Smooth muscle cell (in vitro differentiated cells): ENCODE measurements around the gene CARNS1. TPM values are rescaled to one million over a fixed set of nuclear protein-coding genes. Genes with fewer than 3 reads are reported as not detected.

ENCODE experiments used
- DNase-seq: peaks from one replicate; lab custom pipeline; 2025; ENCODE audit not compliant: unreplicated experiment; lab: John Stamatoyannopoulos, UW
- H2AFZ ChIP-seq: fragments of 200-600 bp; sonication (generic); 2 replicates; pipeline ENCODE4 v1.6.0; 2016; ENCODE audit warnings: antibody characterized with exemption, low read depth, mild to moderate bottlenecking
- H3F3A ChIP-seq: fragments of 200-600 bp; sonication (generic); 2 replicates; pipeline ENCODE4 v1.6.0; 2017; ENCODE audit warnings: antibody characterized with exemption, low read depth
- H3K27ac ChIP-seq: fragments of 200-600 bp; sonication (generic); 2 replicates; pipeline ENCODE4 v1.5.1; 2016; ENCODE audit warnings: low read depth, mild to moderate bottlenecking
- H3K27me3 ChIP-seq: fragments of 200-600 bp; sonication (generic); 2 replicates; pipeline ENCODE4 v1.6.1; 2016; ENCODE audit warnings: low read depth, mild to moderate bottlenecking
- H3K36me3 ChIP-seq: fragments of 200-600 bp; sonication (generic); 2 replicates; pipeline ENCODE4 v1.5.1; 2016; ENCODE audit warnings: low read depth
- H3K4me1 ChIP-seq: fragments of 200-600 bp; sonication (generic); 2 replicates; pipeline ENCODE4 v1.5.1; 2016; ENCODE audit warnings: low read depth
- H3K4me2 ChIP-seq: fragments of 200-600 bp; sonication (generic); 2 replicates; pipeline ENCODE4 v1.6.0; 2016; ENCODE audit warnings: mild to moderate bottlenecking
- H3K4me3 ChIP-seq: fragments of 200-600 bp; sonication (generic); 2 replicates; pipeline ENCODE4 v1.5.1; 2016; ENCODE audit warnings: mild to moderate bottlenecking
- H3K79me2 ChIP-seq: fragments of 200-600 bp; sonication (generic); 2 replicates; pipeline ENCODE4 v1.6.0; 2016; ENCODE audit warnings: low read depth, mild to moderate bottlenecking
- H3K9ac ChIP-seq: fragments of 200-600 bp; sonication (generic); 2 replicates; pipeline ENCODE4 v1.6.0; 2016; ENCODE audit warnings: low read depth
- H3K9me3 ChIP-seq: fragments of 200-600 bp; sonication (generic); replicated peaks from 2 replicates; pipeline ENCODE4 v1.5.1; 2016; ENCODE audit warnings: low read depth
- H4K20me1 ChIP-seq: fragments of 200-600 bp; sonication (generic); 2 replicates; pipeline ENCODE4 v1.6.0; 2016; ENCODE audit warnings: low read depth
- WGBS: methylation state at CpG from one replicate; pipeline ENCODE4 v1.1.7; 2016; ENCODE audit warnings: low lambda C conversion rate; 5-methylcytosine and 5-hydroxymethylcytosine counted together
- polyA plus RNA-seq: library from polyadenylated mRNA; unstranded; fragments of >200 nt; fragmentation: Nextera tagmentation; extraction: Ambion mirVana; gene quantifications from 2 replicates; pipeline ENCODE4 v1.2.1, GENCODE V29; 2016
- total RNA-seq: library from RNA; depleted of rRNA; stranded (reverse); fragments of >200 nt; gene quantifications from 2 replicates; pipeline ENCODE4 v1.2.3, GENCODE V29; 2014
- TF ChIP-seq, protein P1 (sequence below): fragments of 200-600 bp; sonication (generic); IDR thresholded peaks from 2 replicates; pipeline ENCODE4 v1.5.1; 2017; ENCODE audit warnings: borderline replicate concordance, mild to moderate bottlenecking, antibody characterized with exemption; ENCODE audit not compliant: insufficient read depth, poor library complexity, severe bottlenecking

Gene CARNS1
- total and polyA plus RNA-seq, 2 experiments from 2014 or later: 0.36 to 1.7 TPM

DNA sequence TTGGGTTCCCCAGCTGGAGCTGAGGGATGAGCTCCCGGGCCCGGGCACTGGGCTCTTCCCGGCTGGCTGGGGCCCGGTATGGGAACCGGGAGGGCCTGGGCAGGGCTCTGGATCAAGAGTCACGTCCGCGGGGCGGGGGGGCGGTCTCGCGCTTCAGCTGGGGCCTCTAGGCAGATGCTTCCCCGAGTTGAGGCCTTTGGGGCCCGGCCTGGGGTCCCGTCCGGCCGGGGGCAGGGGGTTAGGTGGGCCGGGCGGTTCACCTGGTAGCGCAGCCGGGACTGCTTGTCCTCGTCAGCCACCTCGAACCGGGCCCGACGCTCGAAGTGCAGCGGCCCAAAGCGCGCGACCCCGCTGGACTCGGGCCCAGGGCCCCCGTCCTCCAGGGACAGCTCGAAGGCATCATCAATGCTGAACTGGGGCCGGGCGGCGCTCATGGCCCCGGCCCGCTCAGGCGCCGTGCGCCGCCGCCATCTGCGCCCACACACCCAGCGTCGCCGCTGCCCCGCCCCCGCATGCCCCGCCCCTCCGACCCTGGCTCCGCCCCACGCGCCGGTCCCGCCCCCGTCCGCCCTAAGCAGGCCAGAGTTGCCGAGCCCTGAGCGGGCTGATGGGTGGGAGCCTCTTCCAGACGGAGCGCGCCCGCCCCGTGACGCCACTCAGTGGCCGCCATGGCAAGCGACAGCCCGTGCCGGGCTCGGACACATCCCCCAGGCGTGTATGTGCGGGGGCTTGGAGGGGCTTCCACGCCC lies 53.5 kb downstream of the CARNS1 start, which contains the start of gene TMEM134:
TMEM134 (minus strand) TSS at position 493 of the 749 bp plus-strand sequence; CDS start at position 434, 59 bp downstream.
- Histone ChIP-seq H4K20me1 (no peaks in the 10 kb centered on the region), H3K27ac (peak within 1 kb of the TSS; percentile 86), H3F3A (no peaks in the 10 kb centered on the region), H3K4me2 (peak within 1 kb of the TSS; percentile 97), H3K79me2 (peaks cover 4% of the 10 kb centered on the region), H3K36me3 (no peaks in the 10 kb centered on the region), H3K4me3 (peak within 1 kb of the TSS; percentile 78), H3K9ac (peak within 1 kb of the TSS; percentile 89), H2AFZ (peak within 1 kb of the TSS; percentile 96), H3K9me3 (no peaks in the 10 kb centered on the region), H3K27me3 (no peaks in the 10 kb centered on the region), H3K4me1 (peaks cover 4% of the 10 kb centered on the region)
- TF ChIP-seq, protein P1, sequence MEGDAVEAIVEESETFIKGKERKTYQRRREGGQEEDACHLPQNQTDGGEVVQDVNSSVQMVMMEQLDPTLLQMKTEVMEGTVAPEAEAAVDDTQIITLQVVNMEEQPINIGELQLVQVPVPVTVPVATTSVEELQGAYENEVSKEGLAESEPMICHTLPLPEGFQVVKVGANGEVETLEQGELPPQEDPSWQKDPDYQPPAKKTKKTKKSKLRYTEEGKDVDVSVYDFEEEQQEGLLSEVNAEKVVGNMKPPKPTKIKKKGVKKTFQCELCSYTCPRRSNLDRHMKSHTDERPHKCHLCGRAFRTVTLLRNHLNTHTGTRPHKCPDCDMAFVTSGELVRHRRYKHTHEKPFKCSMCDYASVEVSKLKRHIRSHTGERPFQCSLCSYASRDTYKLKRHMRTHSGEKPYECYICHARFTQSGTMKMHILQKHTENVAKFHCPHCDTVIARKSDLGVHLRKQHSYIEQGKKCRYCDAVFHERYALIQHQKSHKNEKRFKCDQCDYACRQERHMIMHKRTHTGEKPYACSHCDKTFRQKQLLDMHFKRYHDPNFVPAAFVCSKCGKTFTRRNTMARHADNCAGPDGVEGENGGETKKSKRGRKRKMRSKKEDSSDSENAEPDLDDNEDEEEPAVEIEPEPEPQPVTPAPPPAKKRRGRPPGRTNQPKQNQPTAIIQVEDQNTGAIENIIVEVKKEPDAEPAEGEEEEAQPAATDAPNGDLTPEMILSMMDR: peak; percentile 32
- WGBS: under 1% methylated on average over 32 of the region's 76 CpGs
- peak; percentile 86 for DNase-seq

DNA sequence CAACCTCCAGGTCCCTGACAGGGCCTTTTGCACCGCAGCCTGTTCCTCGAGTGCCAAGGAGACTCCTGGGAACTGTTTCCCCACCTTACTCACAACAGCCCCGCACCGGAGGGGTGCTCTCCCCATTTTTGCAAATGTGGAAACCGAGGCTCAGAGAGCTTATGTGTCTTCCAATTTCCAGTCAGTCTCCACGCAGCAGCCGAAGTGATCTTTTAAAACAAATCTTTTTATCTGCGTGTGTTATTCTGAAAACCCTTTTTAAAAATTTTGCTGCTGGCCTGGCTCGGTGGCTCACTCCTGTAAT lies 54.0 kb downstream of the CARNS1 start:
- peak overlapping the region; percentile 96 for H2AFZ ChIP-seq
- H3K27ac ChIP-seq: peak overlapping the region; percentile 74
- TF ChIP-seq, protein P1: no peak
- no peak for DNase-seq
- H3K4me3 ChIP-seq: peak overlapping the region; percentile 78
- H3K79me2 ChIP-seq: peaks cover 4% of the 10 kb centered on the region
- H4K20me1 ChIP-seq: no peaks in the 10 kb centered on the region
- peak overlapping the region; percentile 89 for H3K9ac ChIP-seq
- peaks cover 4% of the 10 kb centered on the region for H3K4me1 ChIP-seq
- H3F3A ChIP-seq: no peaks in the 10 kb centered on the region
- no peaks in the 10 kb centered on the region for H3K27me3 ChIP-seq
- no peaks in the 10 kb centered on the region for H3K36me3 ChIP-seq
- WGBS: 39% methylated on average over 9 of the region's 9 CpGs
- H3K4me2 ChIP-seq: peak overlapping the region; percentile 97
- H3K9me3 ChIP-seq: no peaks in the 10 kb centered on the region

DNA sequence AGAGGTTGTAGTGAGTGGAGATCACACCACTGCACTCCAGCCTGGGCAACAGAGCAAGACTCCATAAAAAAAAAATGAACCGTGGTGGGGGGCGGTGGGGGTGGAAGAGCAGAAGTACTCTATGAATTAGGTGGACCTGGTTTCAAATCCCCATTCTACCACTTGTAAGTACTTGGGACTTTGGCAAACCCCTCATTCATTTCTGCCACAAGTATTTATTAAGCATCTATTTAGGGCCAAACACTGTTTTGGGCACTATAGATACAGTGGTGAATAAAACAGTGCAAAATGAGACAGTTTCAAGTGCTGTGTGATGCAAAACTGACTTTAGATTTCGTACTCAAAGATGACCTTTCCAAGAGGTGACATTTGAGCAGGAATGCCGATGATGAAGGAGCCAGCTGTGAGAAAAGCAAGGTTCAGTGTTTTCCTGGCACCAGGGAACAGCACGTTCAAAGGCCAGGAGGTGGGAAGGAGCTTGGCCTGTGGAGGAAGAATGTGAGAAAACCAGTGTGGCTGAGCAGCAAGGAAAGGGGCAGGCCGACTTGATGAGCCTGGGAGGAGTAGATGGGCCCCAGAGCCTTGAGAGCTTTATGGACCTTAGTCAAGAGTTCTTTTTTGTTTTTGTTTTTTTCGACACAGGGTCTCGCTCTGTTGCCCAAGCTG lies 55.0 kb downstream of the CARNS1 start:
- Histone ChIP-seq H4K20me1 (no peaks in the 10 kb centered on the region), H3K4me1 (peaks cover 4% of the 10 kb centered on the region), H3K9ac (no peak overlapping the region), H3F3A (no peaks in the 10 kb centered on the region), H3K27ac (no peak overlapping the region), H3K27me3 (no peaks in the 10 kb centered on the region), H2AFZ (no peak overlapping the region), H3K4me3 (no peak overlapping the region), H3K4me2 (no peak overlapping the region), H3K79me2 (peaks cover 4% of the 10 kb centered on the region), H3K36me3 (no peaks in the 10 kb centered on the region), H3K9me3 (no peaks in the 10 kb centered on the region)
- no peak for DNase-seq
- WGBS: 91% methylated on average over 8 of the region's 8 CpGs
- TF ChIP-seq, protein P1: no peak

- no peaks in the 10 kb centered on the region for H4K20me1 ChIP-seq
- H3K79me2 ChIP-seq: no peaks in the 10 kb centered on the region
- DNase-seq: no peak
- no peaks in the 10 kb centered on the region for H3K27me3 ChIP-seq
- no peak overlapping the region for H3K27ac ChIP-seq
- H3K36me3 ChIP-seq: no peaks in the 10 kb centered on the region
- H2AFZ ChIP-seq: no peak overlapping the region
- WGBS: 84% methylated on average over 7 of the region's 7 CpGs
- H3K4me2 ChIP-seq: no peak overlapping the region
- H3K9ac ChIP-seq: no peak overlapping the region
- no peak overlapping the region for H3K4me3 ChIP-seq
- no peaks in the 10 kb centered on the region for H3K9me3 ChIP-seq
- TF ChIP-seq, protein P1: no peak
- no peaks in the 10 kb centered on the region for H3F3A ChIP-seq
- peaks cover 4% of the 10 kb centered on the region for H3K4me1 ChIP-seq
These were observed 57.4 kb downstream of the CARNS1 start for GRCh38 chr11:67472882-67473281.
